ENCODE measurements around the gene CDH4.

- TF ChIP-seq, protein P1, sequence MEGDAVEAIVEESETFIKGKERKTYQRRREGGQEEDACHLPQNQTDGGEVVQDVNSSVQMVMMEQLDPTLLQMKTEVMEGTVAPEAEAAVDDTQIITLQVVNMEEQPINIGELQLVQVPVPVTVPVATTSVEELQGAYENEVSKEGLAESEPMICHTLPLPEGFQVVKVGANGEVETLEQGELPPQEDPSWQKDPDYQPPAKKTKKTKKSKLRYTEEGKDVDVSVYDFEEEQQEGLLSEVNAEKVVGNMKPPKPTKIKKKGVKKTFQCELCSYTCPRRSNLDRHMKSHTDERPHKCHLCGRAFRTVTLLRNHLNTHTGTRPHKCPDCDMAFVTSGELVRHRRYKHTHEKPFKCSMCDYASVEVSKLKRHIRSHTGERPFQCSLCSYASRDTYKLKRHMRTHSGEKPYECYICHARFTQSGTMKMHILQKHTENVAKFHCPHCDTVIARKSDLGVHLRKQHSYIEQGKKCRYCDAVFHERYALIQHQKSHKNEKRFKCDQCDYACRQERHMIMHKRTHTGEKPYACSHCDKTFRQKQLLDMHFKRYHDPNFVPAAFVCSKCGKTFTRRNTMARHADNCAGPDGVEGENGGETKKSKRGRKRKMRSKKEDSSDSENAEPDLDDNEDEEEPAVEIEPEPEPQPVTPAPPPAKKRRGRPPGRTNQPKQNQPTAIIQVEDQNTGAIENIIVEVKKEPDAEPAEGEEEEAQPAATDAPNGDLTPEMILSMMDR (IDR thresholded peaks at IDR 0.05): no peak
- TF ChIP-seq EZH2 (IDR thresholded peaks at IDR 0.05; ENCODE audit: borderline replicate concordance, insufficient read depth, low read depth, low read length, poor library complexity, severe bottlenecking): no peak
Measured at GRCh38 chr20:61932711-61933480, 680.8 kb downstream of the CDH4 start.

Measured in B cell (primary cell).